DMS153 treated with DMSO at 0.1 percent for 48 hours (cell line): Measurements from ENCODE around the gene PBX2.
A peak's percentile ranks its signal among the peaks of the same experiment; 100 is the strongest.
"Not testable (repeated sequence)": the region's sequence is repeated elsewhere in the genome, so short reads cannot be mapped to it uniquely, and the experiment has no call there.

Experiments
- DNase-seq: peaks from one replicate; lab custom pipeline; 2025; ENCODE audit not compliant: unreplicated experiment; lab: John Stamatoyannopoulos, UW

Gene PBX2, protein sequence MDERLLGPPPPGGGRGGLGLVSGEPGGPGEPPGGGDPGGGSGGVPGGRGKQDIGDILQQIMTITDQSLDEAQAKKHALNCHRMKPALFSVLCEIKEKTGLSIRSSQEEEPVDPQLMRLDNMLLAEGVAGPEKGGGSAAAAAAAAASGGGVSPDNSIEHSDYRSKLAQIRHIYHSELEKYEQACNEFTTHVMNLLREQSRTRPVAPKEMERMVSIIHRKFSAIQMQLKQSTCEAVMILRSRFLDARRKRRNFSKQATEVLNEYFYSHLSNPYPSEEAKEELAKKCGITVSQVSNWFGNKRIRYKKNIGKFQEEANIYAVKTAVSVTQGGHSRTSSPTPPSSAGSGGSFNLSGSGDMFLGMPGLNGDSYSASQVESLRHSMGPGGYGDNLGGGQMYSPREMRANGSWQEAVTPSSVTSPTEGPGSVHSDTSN

DNA sequence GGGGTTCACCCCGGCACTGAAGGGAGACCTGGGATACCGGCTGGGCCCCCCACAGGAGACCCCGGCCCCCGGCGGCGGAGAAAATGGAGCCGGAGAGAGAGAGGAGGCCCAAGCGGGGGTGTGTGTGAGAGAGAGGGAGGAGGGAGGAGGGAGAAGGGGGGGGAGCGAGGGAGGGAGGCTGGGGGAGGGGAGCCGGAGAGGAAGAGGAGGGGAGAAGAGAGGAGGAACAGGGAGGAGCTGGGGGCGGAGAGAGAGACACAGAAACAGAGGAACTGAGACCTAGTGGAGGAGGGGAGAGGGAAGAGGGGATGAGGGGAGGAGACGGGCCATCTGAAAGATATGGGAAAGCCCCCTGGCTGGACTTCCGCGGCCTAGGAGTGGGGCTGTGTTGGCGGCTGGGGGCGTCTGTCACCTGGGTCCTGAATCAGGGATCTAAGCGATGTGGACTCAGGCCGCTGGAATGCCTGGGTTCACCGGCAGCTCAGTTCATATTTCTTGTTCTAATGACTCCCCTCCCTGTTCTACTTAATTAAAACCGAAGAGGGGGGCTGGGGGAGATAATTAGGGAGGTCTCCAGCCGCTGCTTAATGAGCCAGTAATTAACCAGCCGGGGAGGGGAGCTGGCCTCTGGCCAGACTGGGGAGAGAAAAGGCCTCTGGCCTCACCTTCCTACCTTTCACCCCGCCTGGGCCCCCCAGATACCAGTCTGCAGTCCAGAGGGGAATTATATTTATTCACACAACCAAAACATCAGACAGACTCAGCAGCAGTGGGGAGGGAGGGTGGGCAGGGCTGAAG, at the start of gene PBX2:
Gene PBX2 (minus strand): TSS at position 149 of the 798 bp plus-strand sequence. CDS start 287 bp downstream, outside the sequence.
- peak; percentile 42 for DNase-seq

DNA sequence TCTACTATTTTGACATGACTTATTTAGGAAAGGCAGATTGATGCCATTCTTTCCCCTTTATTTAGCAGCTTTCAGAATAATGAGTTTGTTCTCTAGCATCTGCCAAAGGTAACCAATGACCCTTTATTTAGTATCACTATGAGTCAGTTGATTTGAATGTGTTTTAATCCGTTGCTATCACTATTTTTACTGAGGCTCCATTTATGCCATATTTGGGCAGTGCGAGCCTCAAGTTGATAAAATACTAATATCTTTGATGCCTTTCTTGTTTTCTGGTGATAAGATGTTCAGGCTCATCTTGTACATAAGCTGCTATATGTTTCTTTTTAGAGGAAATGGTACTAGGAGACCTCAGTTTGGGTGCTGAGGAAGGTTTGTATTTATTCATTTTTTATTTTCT, 49.5 kb upstream of the PBX2 start:
- no peak for DNase-seq

DNA sequence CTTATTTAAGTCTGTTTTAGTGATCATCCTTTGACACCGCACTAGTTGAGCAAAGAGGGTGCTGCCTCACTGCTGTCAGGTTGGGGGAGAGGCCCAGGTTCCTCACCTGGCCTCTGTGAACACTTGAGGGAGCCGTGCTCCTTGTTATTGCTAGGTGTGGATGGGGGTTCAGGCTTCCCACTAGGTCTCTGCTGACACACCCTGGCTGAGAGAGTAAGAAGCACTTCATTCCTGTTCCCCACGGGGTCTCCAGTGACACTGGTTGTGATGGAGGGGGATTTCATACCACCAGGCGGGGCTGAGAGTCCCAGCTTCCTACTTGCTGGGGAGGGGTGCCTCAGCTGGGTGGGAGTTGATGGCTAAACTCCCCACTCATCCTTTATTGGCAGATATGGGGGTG, 44.9 kb upstream of the PBX2 start:
- no peak for DNase-seq

DNA sequence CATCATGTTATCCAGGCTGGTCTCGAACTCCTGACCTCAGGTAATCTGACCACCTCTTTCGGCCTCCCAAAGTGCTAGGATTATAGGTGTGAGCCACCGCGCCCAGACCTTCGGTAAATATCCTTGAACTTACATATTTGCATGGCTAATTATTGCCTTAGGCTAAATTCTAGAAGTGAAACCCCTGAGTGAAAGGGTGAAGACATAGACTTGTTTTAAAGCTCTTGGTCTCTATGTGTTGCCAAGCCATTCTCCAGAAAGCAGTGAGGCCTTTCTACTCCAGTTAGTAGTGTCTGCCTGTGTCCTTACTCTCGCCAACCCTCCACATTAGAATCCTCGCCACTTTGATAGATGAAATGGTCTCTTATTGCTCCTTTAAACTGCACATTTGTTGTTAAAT, 36.4 kb upstream of the PBX2 start:
- DNase-seq: no peak

DNA sequence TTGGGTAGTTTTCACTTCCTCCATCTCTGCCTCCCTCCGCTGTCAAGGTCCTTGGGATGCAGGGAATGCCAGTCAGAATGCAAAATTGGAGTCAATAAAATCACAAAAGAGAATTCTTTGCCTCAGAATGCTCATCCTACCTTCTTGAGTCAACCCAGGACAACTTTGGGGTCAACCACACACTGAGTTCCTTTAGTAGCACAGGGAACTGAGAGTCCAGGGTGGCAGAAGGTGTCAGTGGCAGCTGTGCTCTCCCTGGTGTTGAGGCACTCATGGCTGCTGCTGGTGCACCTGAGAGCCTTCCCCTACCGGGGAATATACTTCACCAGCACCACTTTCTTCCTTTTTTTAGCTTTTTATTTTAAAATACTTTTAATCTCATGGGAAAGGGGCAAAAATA, 34.7 kb upstream of the PBX2 start:
- no peak for DNase-seq

DNA sequence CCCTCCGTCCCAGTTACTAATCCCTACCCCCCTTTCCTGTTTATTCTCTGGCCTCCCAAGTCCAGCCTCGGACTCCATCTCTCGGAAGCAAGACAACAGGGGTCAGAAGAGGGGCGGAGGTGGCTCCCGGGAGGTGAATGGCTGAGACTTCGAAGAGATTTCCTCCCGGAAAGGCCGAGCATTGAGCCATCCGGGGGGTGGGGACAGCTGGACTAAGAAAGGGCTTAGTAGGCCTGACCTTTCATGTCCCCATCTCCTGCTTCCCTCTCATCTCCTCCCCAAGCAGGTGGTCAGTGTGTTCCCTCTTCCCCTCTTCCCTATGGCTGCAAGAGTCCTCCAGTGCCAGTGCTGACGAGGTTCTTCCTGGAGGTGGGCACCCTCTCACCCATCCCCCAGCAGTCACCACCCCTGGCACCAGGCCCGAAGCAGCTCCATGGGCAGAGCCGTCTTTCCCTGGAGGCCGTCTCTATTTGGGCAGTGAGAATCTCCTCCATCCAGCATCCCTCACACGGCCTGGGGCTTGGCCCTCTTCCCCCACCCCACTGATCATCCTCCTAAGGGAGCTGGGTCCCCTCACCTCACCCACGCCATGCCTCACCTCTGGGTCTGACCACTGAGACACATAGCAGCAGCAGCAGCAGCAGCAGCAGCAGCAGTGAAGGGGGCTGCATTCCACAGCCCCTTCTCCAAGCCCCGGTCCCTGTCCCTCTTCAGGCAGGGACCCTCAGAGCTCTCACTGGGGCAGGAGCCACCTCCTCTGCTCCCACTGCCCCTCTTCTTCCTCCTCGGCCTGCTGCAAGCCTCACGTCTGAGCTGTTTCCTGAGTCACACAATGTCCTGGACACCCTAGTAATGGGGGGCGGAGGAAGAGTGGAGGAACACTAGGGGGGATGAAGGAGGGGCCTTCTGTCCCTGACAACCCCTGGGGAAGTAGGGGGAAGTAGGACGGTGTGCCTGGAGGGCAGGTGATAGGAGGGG, 33.5 kb upstream of the PBX2 start, which contains the start of gene NOTCH4:
Gene NOTCH4 (minus strand): TSS at position 810 of the 978 bp plus-strand sequence. CDS start 139 bp downstream, at position 671.
- DNase-seq: no peak

DNA sequence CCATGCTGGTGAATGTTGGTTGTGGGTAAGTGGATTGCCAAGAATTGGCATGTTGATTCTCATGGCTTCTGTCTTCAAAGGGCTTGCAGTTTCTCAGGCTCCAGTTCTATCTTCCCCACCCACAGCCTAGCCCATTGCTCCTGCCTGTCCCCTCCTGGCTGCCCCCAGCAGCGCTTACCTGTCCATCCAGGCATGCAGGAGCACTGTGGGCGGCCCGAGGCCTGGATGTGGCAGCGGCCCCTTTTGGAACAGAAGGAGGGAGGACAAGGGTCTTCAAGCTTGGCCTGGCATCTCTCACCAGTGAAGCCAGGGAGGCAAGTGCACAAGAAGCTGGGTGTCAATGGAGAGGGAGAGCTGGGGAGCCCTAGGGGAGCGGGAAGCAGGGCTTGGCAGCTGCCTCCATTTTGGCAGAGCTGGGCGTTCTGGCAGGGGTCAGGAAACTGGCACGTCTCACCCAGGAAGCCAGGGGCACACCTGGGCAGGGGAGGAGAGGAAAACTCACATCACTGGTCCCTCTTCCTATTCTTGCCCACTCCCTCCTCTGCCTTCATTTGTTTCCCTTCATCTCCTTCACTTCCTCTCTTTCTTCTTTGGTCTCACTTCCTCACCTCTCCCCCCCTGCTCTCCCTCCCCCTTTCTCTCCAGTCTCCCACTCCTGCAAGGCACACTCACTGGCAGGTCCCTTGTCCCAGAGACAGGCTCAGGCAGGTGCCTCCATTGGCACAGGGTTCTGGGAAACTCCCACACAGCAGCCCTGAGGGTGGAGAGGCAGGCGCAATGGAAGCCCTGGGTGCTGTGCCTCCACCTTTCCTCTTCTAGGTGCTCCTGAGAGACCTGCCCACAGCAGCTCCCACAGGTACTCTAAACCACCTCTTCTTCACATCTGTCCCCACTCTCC, 32.6 kb upstream of the PBX2 start:
- DNase-seq: no peak

DNA sequence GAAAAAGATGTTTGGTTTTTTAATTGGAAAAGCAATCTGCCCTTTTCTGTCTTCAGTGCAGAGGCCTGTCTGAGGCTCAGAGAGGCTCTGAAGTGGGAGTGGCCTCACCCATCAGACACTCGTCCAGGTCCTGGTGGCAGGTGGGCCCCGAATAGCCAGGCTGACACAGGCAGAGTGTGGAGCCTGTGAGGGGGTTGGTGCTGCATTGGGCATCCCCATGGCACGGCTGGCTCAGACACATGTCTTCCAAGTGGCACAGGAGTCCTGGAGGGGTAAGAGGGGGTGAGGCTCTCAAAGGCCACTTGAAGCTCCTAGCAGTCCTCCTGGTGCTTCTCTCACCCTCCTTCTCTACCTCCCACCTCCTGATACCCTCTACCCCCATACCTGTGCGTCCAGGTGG, 30.0 kb upstream of the PBX2 start:
- DNase-seq: no peak

DNA sequence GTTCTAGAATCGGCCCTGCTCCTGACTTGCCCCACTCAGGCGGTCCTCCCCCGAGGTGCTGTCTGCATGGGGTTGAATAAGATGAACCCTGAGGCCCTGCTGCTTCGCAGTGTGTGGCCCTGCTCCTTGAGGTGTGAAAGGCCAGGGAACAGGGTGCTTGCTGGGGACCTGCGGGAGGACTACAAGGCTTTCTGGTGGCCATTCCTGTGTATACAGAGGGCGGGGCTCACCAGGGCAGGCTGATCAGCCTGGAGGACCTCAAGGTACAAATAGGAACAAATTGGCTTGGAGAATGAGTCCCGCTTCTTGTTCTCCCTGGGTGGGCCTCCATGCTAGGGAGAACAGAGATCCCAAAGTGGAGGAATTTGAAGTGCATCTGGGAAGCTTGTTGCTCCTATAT, 28.2 kb upstream of the PBX2 start:
- DNase-seq: no peak

DNA sequence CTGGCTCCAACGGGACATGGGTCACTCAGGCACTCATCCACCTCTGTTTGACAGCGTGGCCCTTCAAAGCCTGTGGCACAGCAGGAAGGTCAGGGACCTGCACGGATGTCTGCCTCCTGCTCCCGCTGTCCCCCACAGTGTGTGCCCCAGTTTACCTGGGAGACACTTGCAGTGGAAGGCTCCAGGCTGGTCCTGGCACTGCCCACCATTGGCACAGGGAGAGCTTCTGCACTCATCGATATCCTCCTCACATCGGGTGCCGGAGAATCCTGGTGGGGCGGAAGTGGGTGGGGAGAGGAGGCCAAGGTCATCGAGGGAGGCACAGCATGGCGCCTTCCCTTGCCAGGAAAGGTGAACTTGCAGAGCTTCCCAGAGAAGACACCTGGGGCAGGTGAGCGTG, 27.0 kb upstream of the PBX2 start:
- no peak for DNase-seq

DNA sequence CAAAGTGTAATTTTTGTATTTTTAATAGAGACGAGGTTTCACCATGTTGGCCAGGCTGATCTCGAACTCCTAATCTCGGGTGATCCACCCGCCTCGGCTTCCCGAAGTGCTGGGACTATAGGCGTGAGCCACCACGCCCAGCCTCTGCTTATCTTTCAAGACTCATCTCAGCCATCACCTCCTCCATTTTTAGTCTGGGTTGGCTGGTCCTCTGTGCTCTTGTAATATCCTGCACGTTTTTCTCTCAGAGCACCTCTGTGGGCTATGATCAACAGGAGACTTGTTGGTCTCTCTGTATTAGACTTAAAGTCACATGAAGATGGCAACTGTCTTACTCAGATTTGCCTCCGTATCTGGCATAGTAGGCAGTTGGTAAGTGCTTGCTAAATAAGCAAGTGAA, 26.3 kb upstream of the PBX2 start:
- no peak for DNase-seq

DNA sequence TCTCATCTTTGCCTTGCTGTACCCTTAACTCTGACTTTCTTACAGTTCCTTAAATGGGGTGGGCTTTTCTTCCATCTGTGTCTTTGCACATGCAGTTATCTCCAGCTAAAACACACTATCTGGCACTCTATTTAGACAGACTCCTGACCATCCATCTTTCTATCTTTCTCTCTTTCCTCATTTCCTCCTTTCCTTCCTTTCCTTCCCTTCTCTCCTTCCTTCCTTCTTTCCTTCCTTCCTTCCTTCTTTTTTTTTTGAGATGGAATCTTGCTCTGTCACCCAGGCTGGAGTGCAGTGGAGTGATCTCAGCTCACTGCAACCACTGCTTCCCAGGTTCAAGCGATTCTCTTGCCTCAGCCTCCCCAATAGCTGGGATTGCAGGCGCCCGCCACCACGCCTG, 25.6 kb upstream of the PBX2 start:
- no peak for DNase-seq

DNA sequence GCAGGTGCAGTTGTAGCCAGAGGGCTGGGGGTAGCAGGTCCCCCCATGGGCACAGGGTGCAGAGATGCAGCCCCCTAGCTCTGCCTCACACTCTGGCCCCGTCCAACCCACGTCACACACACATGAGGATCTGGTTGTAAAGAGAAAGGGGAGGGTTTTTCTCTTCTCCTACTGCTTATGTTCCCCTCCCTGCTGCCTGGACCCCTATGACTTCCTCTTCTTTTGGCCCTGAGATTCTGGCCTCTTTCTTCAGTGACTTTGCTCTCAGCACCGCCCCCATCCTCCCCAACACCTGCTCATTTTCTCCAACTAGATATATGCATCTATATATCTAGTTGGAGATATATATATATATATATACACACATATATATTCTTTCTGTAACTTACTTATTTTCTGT, 24.1 kb upstream of the PBX2 start:
- DNase-seq: no peak

DNA sequence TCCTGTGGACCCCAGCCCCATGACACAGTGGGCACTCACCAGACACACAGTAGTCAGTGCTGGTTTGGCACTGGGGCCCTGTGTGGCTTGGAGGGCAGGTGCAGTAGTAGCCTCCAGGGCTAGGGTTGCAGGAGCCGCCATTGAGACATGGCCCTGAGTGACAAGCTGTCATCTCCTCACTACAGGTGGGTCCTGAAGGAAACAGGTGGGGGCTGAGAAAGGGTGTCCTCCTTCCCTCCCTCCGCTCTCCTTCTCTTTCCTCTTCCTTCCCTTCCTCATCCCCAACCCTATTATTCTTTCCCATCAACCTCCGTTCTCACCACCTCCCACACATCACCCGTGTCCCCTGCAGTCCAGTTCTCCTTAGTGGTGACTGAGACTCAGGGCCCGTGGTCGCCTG, 23.6 kb upstream of the PBX2 start:
- no peak for DNase-seq

DNA sequence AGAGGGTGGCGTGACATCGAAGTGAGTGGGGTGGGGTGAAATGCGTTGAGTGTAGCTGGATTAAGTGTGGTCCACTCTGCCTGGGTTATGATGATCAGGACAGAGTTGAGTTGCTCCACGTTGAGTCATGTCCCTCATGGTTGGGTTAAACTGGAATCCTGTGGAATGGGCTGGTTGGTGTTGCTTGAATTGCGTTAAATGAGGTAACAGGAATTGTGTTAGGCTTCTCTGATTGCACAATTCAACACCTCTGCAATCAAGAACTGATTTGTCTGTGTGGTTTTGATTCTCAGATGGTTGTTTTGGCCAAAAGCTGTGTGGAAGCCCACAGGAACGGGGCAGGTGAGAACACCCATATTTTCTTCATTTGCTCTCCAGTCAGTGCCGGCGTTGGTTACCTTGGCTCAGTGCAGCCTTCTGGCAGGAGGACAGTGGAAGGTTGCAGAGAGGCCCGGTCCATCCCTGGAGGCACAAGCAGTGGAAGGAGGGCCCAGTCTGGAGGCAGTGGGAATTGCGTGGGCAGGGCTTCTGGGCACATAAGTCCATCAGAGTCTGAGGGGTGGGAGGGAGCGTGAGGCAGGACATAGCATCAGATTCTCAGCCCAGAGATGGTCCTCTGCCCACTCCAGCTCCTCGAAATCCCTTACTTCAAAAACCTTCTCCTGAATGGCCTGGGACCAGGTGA, 22.2 kb upstream of the PBX2 start:
- no peak for DNase-seq

DNA sequence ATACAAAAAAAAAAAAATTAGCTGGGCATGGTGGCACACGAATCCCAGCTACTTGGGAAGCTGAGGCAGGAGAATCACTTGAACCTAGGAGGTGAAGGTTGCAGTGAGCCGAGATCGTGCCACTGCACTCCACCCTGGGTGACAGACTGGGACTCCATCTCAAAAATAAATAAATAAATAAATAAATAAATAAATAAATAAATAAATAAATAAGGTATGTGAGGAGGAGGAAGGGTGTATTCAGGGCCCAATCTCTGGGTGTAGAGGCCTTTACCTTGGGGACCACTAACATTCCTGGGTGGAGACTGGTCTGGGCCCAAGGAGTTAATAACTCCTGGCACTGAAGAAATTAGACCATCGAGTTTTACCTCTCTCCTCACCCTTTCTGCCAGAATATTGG, 21.4 kb upstream of the PBX2 start:
- DNase-seq: not testable (repeated sequence)

DNA sequence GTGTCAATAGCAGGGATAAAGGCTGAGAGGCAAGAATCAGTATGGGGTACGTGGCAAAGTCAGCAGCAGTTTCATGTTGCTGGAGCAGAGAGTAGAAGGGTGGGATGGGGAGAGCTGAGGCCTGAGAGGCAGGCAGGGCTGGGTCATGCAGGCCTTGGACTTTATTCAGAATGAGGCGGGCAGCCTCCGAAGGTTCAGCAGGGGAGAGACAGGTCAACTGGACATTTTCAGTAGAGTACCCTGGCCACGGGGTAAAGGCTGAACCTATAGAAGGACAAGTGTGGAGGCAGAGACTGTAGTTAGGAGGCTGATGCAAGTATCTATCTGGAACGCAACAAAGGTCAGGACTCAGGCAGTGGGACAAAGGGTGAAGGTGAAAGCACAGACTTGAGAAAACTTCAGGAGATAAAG, 20.2 kb upstream of the PBX2 start:
- DNase-seq: no peak

DNA sequence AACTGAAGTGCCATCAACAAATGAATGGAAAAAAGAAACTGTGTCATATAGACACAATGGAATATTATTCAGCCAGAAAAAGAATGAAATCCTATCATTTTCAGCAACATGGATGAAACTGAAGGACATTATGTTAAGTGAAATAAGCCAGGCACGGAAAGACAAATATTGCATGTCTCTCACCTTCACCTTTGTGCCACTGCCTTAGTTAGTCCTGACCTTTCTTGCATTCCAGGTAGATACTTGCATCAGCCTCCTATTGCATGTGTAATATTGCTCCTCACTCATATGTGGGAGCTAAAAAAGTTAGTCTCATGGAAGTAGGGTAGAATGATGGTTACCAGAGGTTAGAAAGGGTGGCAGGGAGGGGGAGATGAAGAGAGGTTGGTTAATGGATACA, 19.0 kb upstream of the PBX2 start:
- no peak for DNase-seq

DNA sequence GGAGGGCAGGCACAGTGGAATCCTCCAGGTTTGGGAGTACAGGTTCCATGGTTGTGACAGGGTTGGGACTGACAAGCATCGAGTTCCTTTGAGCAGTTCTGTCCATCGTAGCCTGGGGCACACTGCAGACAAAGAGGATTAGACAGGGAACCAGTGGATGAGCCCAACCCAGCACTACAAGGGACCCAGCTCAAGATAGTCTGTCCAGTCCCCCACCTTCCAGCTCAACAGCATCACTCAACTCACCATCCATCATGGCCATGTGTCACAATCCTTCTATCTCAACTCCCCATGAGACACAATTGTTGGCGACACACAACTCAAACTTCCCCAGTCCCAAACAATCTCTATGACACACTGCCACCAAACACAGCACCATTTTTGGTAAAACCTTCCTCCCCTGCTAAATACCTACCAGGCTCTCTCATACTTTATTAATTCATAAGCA, 14.3 kb upstream of the PBX2 start:
- DNase-seq: no peak
